ENCODE measurements around the gene MYO7A. TPM values are rescaled to one million over a fixed set of nuclear protein-coding genes. Genes with fewer than 3 reads are reported as not detected.

MYO7A gene
- polyA plus RNA-seq, 1 donor (not counting 4 experiments of a cell fraction or from before 2014, with no cell fraction given), result 0.75 TPM

DNA sequence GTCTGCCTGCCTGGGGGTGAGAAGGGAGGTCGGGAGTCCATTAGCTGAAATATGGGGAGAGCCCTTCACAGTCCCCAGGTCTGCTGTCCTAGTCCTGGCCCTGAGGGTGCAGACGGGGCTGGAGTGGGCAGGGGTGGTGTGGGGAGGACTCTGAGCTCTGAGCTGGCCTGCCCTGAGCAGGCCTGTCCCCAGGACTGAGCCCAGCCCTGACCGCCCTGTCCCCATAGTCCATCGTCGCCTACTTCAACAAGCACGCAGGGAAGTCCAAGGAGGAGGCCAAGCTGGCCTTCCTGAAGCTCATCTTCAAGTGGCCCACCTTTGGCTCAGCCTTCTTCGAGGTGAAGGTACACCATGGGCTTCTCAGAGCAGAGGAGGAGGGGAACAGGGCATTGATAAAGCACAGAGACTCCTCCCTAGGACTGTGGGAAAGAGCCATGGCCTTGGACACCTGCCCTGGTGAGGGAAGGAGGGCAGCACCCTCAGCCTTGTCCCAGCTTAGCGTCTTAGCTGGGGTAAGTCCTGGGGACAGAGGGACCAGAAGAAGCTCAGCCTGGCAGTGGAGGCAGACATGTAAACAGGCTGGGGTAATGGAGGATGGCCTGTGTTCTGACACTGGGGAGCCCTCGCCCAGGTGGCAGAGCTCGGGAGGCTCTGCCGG lies 83.7 kb downstream of the MYO7A start:
- dilution Hi-C loops (cut with MboI; ENCODE audit: extremely low pct_ligation_motif_present, low sequenced_read_pairs), result no loop called here
- H3K9me3 ChIP-seq (ENCODE audit: control insufficient read depth, low read depth, low read length), result no peaks in the 10 kb centered on the region
- no peaks in the 10 kb centered on the region for H3K4me1 ChIP-seq (ENCODE audit: control insufficient read depth, extremely low read depth, insufficient read depth, low read length)

DNA sequence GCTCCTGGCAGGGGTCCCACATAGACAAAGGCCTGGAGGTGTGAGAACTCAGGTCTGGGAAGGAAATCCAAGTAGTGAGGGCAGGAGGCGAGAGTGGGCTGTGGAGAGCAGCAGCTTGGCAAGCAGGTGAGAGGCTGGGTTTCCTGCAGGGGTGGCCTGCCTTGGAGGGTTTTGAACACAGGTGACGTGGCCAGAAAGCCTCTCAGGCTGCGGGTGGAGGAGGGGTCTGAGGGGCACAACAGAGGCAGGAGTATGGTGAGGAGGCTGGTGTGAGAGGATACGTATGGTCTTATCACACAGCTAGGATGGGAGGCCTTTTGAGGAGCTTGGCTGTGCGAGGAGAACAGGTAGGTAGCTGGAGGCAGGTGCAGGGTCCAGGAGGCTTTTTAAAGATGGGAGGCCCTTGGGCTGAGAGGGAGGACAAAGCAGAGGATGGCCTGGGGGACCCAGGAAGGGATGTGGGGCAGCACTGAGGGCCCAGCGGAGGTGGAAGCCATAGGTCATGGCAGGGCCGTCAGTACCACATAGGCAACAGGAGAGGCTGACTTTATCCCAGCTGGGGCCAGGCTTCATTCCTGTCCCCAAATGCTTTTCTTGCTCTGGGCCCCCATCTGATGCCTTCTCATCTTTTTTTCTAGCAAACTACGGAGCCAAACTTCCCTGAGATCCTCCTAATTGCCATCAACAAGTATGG lies 84.4 kb downstream of the MYO7A start:
- TF ChIP-seq, protein P1, sequence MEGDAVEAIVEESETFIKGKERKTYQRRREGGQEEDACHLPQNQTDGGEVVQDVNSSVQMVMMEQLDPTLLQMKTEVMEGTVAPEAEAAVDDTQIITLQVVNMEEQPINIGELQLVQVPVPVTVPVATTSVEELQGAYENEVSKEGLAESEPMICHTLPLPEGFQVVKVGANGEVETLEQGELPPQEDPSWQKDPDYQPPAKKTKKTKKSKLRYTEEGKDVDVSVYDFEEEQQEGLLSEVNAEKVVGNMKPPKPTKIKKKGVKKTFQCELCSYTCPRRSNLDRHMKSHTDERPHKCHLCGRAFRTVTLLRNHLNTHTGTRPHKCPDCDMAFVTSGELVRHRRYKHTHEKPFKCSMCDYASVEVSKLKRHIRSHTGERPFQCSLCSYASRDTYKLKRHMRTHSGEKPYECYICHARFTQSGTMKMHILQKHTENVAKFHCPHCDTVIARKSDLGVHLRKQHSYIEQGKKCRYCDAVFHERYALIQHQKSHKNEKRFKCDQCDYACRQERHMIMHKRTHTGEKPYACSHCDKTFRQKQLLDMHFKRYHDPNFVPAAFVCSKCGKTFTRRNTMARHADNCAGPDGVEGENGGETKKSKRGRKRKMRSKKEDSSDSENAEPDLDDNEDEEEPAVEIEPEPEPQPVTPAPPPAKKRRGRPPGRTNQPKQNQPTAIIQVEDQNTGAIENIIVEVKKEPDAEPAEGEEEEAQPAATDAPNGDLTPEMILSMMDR (optimal IDR thresholded peaks at IDR 0.05 in 1 of 3, IDR thresholded peaks at IDR 0.05 in 1 of 3, conservative IDR thresholded peaks at IDR 0.05 in 1 of 3; ENCODE audit: extremely low read depth in 1 of 3, insufficient read depth in 2 of 3, low read length in 3 of 3), result no peak
- no peak for TF ChIP-seq EZH2 (IDR thresholded peaks at IDR 0.05; ENCODE audit: low read length)
- Histone ChIP-seq H4K20me1 (ENCODE audit: control insufficient read depth, extremely low read depth, insufficient read depth, low read length) (no peaks in the 10 kb centered on the region), H3K79me2 (ENCODE audit: control insufficient read depth, insufficient read depth, low read length) (no peaks in the 10 kb centered on the region), H3K27ac (ENCODE audit: control insufficient read depth, insufficient read depth, low read length) (no peak overlapping the region), H3K4me2 (ENCODE audit: control insufficient read depth, extremely low read depth, insufficient read depth, low read depth, low read length) (no peak overlapping the region), H3K4me3 (ENCODE audit: control insufficient read depth in 2 of 3, extremely low read depth in 1 of 3, insufficient read depth in 2 of 3, low read depth in 1 of 3, low read length in 3 of 3) (no peak overlapping the region), H3K9me1 (ENCODE audit: control insufficient read depth, extremely low read depth, insufficient read depth, low read length) (no peaks in the 10 kb centered on the region), H3K27me3 (ENCODE audit: control insufficient read depth, extremely low read depth, insufficient read depth, low read length) (no peaks in the 10 kb centered on the region), H3K36me3 (ENCODE audit: control insufficient read depth in 2 of 2, extremely low read depth in 1 of 2, insufficient read depth in 2 of 2, low read length in 2 of 2) (no peaks in the 10 kb centered on the region), H3K4me1 (ENCODE audit: control insufficient read depth, extremely low read depth, insufficient read depth, low read length) (no peaks in the 10 kb centered on the region), H3K9ac (ENCODE audit: control insufficient read depth, extremely low read depth, insufficient read depth, low read length) (no peak overlapping the region), H3K9me3 (ENCODE audit: control insufficient read depth, low read depth, low read length) (no peaks in the 10 kb centered on the region), H2AFZ (ENCODE audit: control insufficient read depth, low read length) (no peak overlapping the region)
- DNase-seq (ENCODE audit: low read depth, low spot score) (no peak), FAIRE-seq (no peak)
- dilution Hi-C loops (cut with MboI; ENCODE audit: extremely low pct_ligation_motif_present, low sequenced_read_pairs), result no loop called here

More for the DNA sequence above, 83.7 kb downstream of the MYO7A start:
- DNase-seq (ENCODE audit: low read depth, low spot score), result no peak
- Histone ChIP-seq H2AFZ (ENCODE audit: control insufficient read depth, low read length) (no peak overlapping the region), H3K36me3 (ENCODE audit: control insufficient read depth in 2 of 2, extremely low read depth in 1 of 2, insufficient read depth in 2 of 2, low read length in 2 of 2) (no peaks in the 10 kb centered on the region), H3K4me2 (ENCODE audit: control insufficient read depth, extremely low read depth, insufficient read depth, low read depth, low read length) (no peak overlapping the region), H4K20me1 (ENCODE audit: control insufficient read depth, extremely low read depth, insufficient read depth, low read length) (no peaks in the 10 kb centered on the region), H3K79me2 (ENCODE audit: control insufficient read depth, insufficient read depth, low read length) (no peaks in the 10 kb centered on the region), H3K9ac (ENCODE audit: control insufficient read depth, extremely low read depth, insufficient read depth, low read length) (no peak overlapping the region), H3K27me3 (ENCODE audit: control insufficient read depth, extremely low read depth, insufficient read depth, low read length) (no peaks in the 10 kb centered on the region), H3K9me1 (ENCODE audit: control insufficient read depth, extremely low read depth, insufficient read depth, low read length) (no peaks in the 10 kb centered on the region), H3K4me3 (ENCODE audit: control insufficient read depth in 2 of 3, extremely low read depth in 1 of 3, insufficient read depth in 2 of 3, low read depth in 1 of 3, low read length in 3 of 3) (no peak overlapping the region), H3K27ac (ENCODE audit: control insufficient read depth, insufficient read depth, low read length) (no peak overlapping the region)
- TF ChIP-seq, protein P1 (optimal IDR thresholded peaks at IDR 0.05 in 1 of 3, IDR thresholded peaks at IDR 0.05 in 1 of 3, conservative IDR thresholded peaks at IDR 0.05 in 1 of 3; ENCODE audit: extremely low read depth in 1 of 3, insufficient read depth in 2 of 3, low read length in 3 of 3), result no peak
- no peak for FAIRE-seq

All from keratinocyte (primary cell).